GM13977 (cell line): Measurements from ENCODE around the gene SEC24D.

Experiments used
- DNase-seq: peaks from one replicate; pipeline ENCODE4 v3.0.0; 2012; ENCODE audit warnings: low spot score
- in situ Hi-C: fragments of 300-500 bp; cut with MboI; formaldehyde crosslinking; loops from one replicate; pipeline ENCODE4 v1.12.0; 2022; ENCODE audit warnings: low sequenced_read_pairs, low pct_unique_long_range_greater_than_20kb, mixed read lengths, inconsistent platforms; ENCODE audit not compliant: unreplicated experiment
- TF ChIP-seq, protein P1 (sequence below): IDR thresholded peaks from 2 replicates; pipeline ENCODE4 v1.5.1; 2012; ENCODE audit warnings: mild to moderate bottlenecking, control low read depth; ENCODE audit not compliant: insufficient read depth; ENCODE audit errors: extremely low read depth, missing control alignments

Gene SEC24D

GRCh38 chr4:118761397-118762016, 74.4 kb downstream of the SEC24D start:
- TF ChIP-seq, protein P1, sequence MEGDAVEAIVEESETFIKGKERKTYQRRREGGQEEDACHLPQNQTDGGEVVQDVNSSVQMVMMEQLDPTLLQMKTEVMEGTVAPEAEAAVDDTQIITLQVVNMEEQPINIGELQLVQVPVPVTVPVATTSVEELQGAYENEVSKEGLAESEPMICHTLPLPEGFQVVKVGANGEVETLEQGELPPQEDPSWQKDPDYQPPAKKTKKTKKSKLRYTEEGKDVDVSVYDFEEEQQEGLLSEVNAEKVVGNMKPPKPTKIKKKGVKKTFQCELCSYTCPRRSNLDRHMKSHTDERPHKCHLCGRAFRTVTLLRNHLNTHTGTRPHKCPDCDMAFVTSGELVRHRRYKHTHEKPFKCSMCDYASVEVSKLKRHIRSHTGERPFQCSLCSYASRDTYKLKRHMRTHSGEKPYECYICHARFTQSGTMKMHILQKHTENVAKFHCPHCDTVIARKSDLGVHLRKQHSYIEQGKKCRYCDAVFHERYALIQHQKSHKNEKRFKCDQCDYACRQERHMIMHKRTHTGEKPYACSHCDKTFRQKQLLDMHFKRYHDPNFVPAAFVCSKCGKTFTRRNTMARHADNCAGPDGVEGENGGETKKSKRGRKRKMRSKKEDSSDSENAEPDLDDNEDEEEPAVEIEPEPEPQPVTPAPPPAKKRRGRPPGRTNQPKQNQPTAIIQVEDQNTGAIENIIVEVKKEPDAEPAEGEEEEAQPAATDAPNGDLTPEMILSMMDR: no peak
- DNase-seq: no peak
- in situ Hi-C loops: no loop called here

- no peak for DNase-seq
- in situ Hi-C loops: no loop called here
- TF ChIP-seq, protein P1: no peak
These were observed 75.4 kb downstream of the SEC24D start for GRCh38 chr4:118760493-118760892.

DNA sequence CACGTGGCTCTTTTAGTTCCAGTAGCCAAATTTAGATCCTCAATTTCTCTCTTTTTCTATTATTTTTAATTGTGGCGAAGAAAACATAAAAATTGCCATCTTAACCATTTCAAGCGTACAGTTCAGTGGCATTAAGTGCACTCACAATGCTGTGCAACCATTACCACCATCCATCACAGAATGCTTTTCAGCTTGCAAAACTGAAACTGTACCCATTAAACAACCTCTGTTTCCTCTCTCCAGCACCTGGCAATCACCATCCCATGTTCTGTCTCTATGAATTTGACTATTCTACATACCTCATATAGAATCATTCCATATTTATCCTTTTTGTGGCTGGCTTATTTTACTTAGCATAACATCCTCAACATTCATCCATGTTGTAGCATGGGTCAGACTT, 75.8 kb downstream of the SEC24D start:
- DNase-seq: no peak
- in situ Hi-C loops: no loop called here
- TF ChIP-seq, protein P1: no peak

DNA sequence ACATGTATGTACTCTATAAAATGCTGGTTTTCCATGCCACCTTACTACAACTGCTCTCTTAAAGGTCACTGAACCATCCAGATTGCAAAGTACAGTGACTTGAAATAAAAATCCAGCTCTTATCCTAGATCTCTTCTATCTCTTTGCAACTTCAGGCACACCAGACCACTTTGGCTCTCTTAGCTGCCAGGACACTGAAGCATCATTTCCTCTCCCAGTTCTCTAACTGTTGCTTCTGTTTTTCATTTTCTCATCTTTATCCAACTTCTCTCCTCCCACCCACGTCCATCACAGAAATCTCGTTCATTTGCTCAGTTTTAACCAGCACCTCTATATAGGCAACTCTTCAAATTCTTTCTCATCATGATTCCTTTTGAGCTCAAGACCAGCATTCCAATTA, 76.4 kb downstream of the SEC24D start:
- DNase-seq: no peak
- in situ Hi-C loops: no loop called here
- TF ChIP-seq, protein P1: no peak

DNA sequence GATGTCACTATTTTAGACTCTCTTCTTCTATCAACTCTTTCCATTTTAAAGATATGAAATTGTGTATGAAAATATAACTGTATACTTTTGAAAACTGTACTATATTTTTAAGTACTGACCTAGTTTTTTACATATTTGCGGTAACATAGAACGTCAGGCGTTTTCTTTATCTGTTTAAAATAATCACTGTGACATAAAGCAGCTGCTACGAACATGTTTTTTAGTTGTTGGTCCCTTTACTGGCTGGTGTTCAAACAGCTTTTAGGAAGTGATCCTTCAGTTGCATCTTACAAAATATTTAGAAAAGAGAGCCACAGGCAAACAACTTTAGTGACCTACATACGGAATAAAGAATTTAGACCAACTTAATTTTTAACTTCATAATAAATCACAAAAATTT, 77.6 kb downstream of the SEC24D start:
- TF ChIP-seq, protein P1: no peak
- DNase-seq: no peak

DNA sequence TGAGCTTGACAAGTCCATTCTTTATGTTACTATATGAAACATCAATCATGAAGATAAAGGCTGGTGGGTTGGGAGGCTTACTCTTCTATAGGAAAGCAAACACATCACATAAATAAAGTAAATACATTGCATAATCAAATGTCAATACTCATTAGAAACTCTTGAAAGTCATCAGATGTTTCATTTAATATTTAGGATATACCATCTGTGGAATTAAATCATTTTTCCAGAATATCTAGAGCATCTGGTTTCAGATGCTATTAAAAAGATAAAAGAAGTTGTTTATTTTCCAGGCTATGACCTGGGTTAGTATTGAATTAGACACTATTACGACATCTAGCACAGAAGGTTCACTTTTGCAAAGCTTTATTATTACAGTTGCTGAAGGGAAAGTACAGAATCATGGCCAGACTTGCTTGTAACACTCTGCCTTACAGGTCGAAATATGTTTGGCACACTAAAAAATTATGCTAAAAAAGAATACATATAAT, 78.1 kb downstream of the SEC24D start:
- TF ChIP-seq, protein P1: no peak
- in situ Hi-C loops: no loop called here
- DNase-seq: no peak

More for the DNA sequence above, 77.6 kb downstream of the SEC24D start:
- in situ Hi-C loops: no loop called here
